HEK293 (cell line): ENCODE measurements around the gene GTF3C1.

ENCODE experiments used
- CTCF ChIA-PET: fragments of 350-600 bp; formaldehyde crosslinking; extraction: SDS; loops from one replicate; lab custom pipeline; 2021; ENCODE audit warnings: antibody characterized with exemption; lab: Yijun Ruan, JAX
- POLR2A ChIA-PET: fragments of 300-600 bp; formaldehyde crosslinking; extraction: SDS; loops from one replicate; lab custom pipeline; 2020; ENCODE audit warnings: antibody characterized with exemption, inconsistent platforms; lab: Yijun Ruan, JAX
- H3K27ac ChIP-seq: fragments of 200-500 bp; sonication (Bioruptor generic); 2 replicates; pipeline ENCODE4 v1.5.1; 2014; ENCODE audit warnings: low read depth, low read length, control low read depth, inconsistent platforms; ENCODE audit errors: extremely low read depth
- H3K36me3 ChIP-seq, 2 experiments: fragments of 200-500 bp in 1 of 2; sonication (Bioruptor generic) in 1 of 2; 1 replicate in 1 of 2; 2 replicates in 1 of 2; pipeline ENCODE4 v1.5.1; 2014 to 2017; ENCODE audit warnings: inconsistent platforms in 2 of 2, low read length in 2 of 2; ENCODE audit not compliant: control insufficient read depth in 2 of 2, insufficient read depth in 1 of 2
- H3K4me1 ChIP-seq: fragments of 200-500 bp; sonication (Bioruptor generic); 2 replicates; pipeline ENCODE4 v1.5.1; 2014; ENCODE audit warnings: mild to moderate bottlenecking, low read length, inconsistent platforms; ENCODE audit not compliant: control insufficient read depth, insufficient read depth
- H3K4me3 ChIP-seq: 2 replicates; pipeline ENCODE4 v1.5.1; 2011; ENCODE audit warnings: low read depth, mild to moderate bottlenecking, control low read depth, low read length, moderate library complexity
- H3K9me3 ChIP-seq: fragments of 200-500 bp; sonication (Bioruptor generic); 2 replicates; pipeline ENCODE4 v1.5.1; 2014; ENCODE audit warnings: low read depth, low read length, inconsistent platforms; ENCODE audit not compliant: control insufficient read depth, insufficient read depth
- GFI1B ChIP-seq: fragments of 450-650 bp; formaldehyde crosslinking; IDR thresholded peaks from 2 replicates; pipeline ENCODE4 v1.5.1; 2016; ENCODE audit warnings: missing biosample characterization, missing genetic modification characterization
- GLI2 ChIP-seq: fragments of 450-650 bp; formaldehyde crosslinking; IDR thresholded peaks from 2 replicates; pipeline ENCODE4; 2017; ENCODE audit warnings: missing biosample characterization, missing genetic modification characterization, low read depth, borderline replicate concordance
- GLIS2 ChIP-seq: fragments of 450-650 bp; formaldehyde crosslinking; IDR thresholded peaks from 2 replicates; pipeline ENCODE4 v1.5.1; 2016; ENCODE audit warnings: missing biosample characterization, missing genetic modification characterization
- KLF8 ChIP-seq: fragments of 450-650 bp; formaldehyde crosslinking; IDR thresholded peaks from 2 replicates; pipeline ENCODE4 v1.5.1; 2016; ENCODE audit warnings: missing biosample characterization, missing genetic modification characterization
- MYNN ChIP-seq: fragments of 450-650 bp; formaldehyde crosslinking; IDR thresholded peaks from 2 replicates; pipeline ENCODE4 v1.5.1; 2016; ENCODE audit warnings: missing biosample characterization, missing genetic modification characterization, borderline replicate concordance
- OVOL3 ChIP-seq: fragments of 450-650 bp; formaldehyde crosslinking; IDR thresholded peaks from 2 replicates; pipeline ENCODE4 v1.5.1; 2016; ENCODE audit warnings: missing biosample characterization, missing genetic modification characterization
- PRDM10 ChIP-seq: fragments of 450-650 bp; formaldehyde crosslinking; IDR thresholded peaks from 2 replicates; pipeline ENCODE4 v1.5.1; 2016; ENCODE audit warnings: missing biosample characterization, missing genetic modification characterization
- SP7 ChIP-seq: fragments of 450-650 bp; formaldehyde crosslinking; IDR thresholded peaks from 2 replicates; pipeline ENCODE4 v1.5.1; 2016; ENCODE audit warnings: missing biosample characterization, missing genetic modification characterization
- ZIC2 ChIP-seq: fragments of 450-650 bp; formaldehyde crosslinking; IDR thresholded peaks from 2 replicates; pipeline ENCODE4 v1.5.1; 2016; ENCODE audit warnings: missing biosample characterization, missing genetic modification characterization
- ZNF311 ChIP-seq: fragments of 450-650 bp; formaldehyde crosslinking; IDR thresholded peaks from 2 replicates; pipeline ENCODE4 v1.5.1; 2017; ENCODE audit warnings: missing biosample characterization, missing genetic modification characterization, borderline replicate concordance
- ZNF449 ChIP-seq: fragments of 450-650 bp; formaldehyde crosslinking; IDR thresholded peaks from 2 replicates; pipeline ENCODE4 v1.5.1; 2017; ENCODE audit warnings: missing biosample characterization, mild to moderate bottlenecking, missing genetic modification characterization, moderate library complexity
- ZNF548 ChIP-seq: fragments of 450-650 bp; formaldehyde crosslinking; IDR thresholded peaks from 2 replicates; pipeline ENCODE4 v1.5.1; 2016; ENCODE audit warnings: missing biosample characterization, missing genetic modification characterization
- ZNF610 ChIP-seq: fragments of 450-650 bp; formaldehyde crosslinking; IDR thresholded peaks from 2 replicates; pipeline ENCODE4 v1.5.1; 2016; ENCODE audit warnings: missing biosample characterization, missing genetic modification characterization, borderline replicate concordance
- ZNF621 ChIP-seq: fragments of 450-650 bp; formaldehyde crosslinking; IDR thresholded peaks from 2 replicates; pipeline ENCODE4 v1.5.1; 2017; ENCODE audit warnings: missing biosample characterization, missing genetic modification characterization
- TF ChIP-seq, protein P1 (sequence below): fragments of 450-650 bp; formaldehyde crosslinking; optimal IDR thresholded peaks from 2 replicates; pipeline ENCODE3; 2016; ENCODE audit warnings: missing biosample characterization, mild to moderate bottlenecking, missing genetic modification characterization
- TF ChIP-seq, protein P2 (sequence below): fragments of 450-650 bp; formaldehyde crosslinking; IDR thresholded peaks from 2 replicates; pipeline ENCODE4 v1.5.1; 2016; ENCODE audit warnings: missing biosample characterization, missing genetic modification characterization

GTF3C1 gene

DNA sequence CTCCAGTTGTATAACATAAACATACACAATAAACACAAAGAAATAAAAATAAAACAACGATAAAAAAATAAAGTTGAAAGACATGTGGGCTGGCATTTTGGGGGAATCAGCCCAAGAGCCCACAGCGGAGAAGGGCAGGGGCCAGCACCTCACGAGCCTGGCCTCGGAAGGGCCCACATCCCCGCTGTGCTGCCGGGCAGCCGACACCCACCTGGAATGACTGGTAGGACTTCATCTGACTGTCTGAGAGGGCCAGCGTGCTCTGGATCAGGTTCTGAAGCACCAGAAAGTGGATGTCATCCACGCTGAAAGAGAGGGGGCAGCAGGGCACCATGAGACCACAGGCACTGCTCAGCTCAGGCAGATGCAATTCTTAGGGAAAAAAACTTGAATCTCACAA lies 73.5 kb downstream of the GTF3C1 start:
- no peak overlapping the region for H3K4me3 ChIP-seq
- H3K9me3 ChIP-seq, result no peaks in the 10 kb centered on the region
- H3K4me1 ChIP-seq, result no peaks in the 10 kb centered on the region
- no peak for TF ChIP-seq SP7 (tag by site-specific recombination)
- no peak for TF ChIP-seq ZNF610
- no peak for TF ChIP-seq GLI2 (tag by site-specific recombination)
- TF ChIP-seq, protein P1, sequence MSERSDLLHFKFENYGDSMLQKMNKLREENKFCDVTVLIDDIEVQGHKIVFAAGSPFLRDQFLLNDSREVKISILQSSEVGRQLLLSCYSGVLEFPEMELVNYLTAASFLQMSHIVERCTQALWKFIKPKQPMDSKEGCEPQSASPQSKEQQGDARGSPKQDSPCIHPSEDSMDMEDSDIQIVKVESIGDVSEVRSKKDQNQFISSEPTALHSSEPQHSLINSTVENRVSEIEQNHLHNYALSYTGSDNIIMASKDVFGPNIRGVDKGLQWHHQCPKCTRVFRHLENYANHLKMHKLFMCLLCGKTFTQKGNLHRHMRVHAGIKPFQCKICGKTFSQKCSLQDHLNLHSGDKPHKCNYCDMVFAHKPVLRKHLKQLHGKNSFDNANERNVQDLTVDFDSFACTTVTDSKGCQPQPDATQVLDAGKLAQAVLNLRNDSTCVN, result no peak
- TF ChIP-seq ZNF311 (tag by site-specific recombination), result no peak
- TF ChIP-seq OVOL3, result no peak
- TF ChIP-seq MYNN, result no peak
- TF ChIP-seq PRDM10, result no peak
- ChIA-PET CTCF (no interaction called here), POLR2A (no interaction called here)
- peaks cover 23 to 94% of the 10 kb centered on the region in 2 experiments; a peak in 2 of 3 replicates for H3K36me3 ChIP-seq
- H3K27ac ChIP-seq, result no peak overlapping the region

DNA sequence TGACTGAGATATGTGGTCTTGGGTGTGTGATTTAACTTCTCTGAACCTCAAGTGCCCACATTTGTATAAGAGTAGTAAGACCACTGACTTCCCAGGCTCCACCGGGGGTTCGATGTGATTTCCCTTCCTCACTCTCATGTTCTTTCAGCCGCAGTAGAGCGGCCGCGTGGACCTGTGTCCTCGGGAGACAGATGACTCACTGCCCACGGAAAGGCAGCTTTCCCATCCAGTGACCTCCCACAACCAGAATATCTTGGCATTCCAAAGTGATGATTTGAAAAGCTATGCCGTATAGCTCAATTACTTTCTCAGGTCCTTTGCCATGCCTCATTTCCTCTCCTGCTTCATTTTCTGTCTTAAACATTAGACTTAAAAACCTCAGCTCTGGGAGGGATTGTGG lies 74.2 kb downstream of the GTF3C1 start:
- H3K36me3 ChIP-seq, result peaks cover 23 to 94% of the 10 kb centered on the region in 2 experiments; a peak in 2 of 3 replicates
- CTCF ChIA-PET, result no interaction called here

More for the DNA sequence above, 74.2 kb downstream of the GTF3C1 start:
- H3K9me3 ChIP-seq, result no peaks in the 10 kb centered on the region
- no peak overlapping the region for H3K27ac ChIP-seq
- H3K4me3 ChIP-seq, result no peak overlapping the region
- TF ChIP-seq OVOL3 (no peak), KLF8 (no peak), PRDM10 (no peak), GLIS2 (tag by site-specific recombination) (no peak), ZNF449 (tag by site-specific recombination) (no peak), GFI1B (no peak), ZNF548 (tag by site-specific recombination) (no peak), ZIC2 (tag by site-specific recombination) (no peak), ZNF621 (tag by site-specific recombination) (no peak)
- TF ChIP-seq, protein P2, sequence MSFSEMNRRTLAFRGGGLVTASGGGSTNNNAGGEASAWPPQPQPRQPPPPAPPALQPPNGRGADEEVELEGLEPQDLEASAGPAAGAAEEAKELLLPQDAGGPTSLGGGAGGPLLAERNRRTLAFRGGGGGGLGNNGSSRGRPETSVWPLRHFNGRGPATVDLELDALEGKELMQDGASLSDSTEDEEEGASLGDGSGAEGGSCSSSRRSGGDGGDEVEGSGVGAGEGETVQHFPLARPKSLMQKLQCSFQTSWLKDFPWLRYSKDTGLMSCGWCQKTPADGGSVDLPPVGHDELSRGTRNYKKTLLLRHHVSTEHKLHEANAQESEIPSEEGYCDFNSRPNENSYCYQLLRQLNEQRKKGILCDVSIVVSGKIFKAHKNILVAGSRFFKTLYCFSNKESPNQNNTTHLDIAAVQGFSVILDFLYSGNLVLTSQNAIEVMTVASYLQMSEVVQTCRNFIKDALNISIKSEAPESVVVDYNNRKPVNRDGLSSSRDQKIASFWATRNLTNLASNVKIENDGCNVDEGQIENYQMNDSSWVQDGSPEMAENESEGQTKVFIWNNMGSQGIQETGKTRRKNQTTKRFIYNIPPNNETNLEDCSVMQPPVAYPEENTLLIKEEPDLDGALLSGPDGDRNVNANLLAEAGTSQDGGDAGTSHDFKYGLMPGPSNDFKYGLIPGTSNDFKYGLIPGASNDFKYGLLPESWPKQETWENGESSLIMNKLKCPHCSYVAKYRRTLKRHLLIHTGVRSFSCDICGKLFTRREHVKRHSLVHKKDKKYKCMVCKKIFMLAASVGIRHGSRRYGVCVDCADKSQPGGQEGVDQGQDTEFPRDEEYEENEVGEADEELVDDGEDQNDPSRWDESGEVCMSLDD (tag by site-specific recombination), result no peak
- no peaks in the 10 kb centered on the region for H3K4me1 ChIP-seq
- POLR2A ChIA-PET, result no interaction called here
